ENCODE measurements around the gene FAM217B.

GRCh38 chr20:59958123-59958522, 17.9 kb downstream of the FAM217B start, which contains the start of gene CDH26:
- TF ChIP-seq CTCF (IDR thresholded peaks at IDR 0.05) (no peak), POLR2A (IDR thresholded peaks at IDR 0.05) (no peak)
